Esophagus (tissue), 2 donors: ENCODE data around the gene PHF19. TPM values are rescaled to one million over a fixed set of nuclear protein-coding genes. Genes with fewer than 3 reads are reported as not detected.

ENCODE experiments used
- H3K27ac ChIP-seq, 2 donors: one replicate each; pipeline ENCODE4 v1.5.1; 2013; ENCODE audit warnings: low read depth in 2 of 2, mild to moderate bottlenecking in 2 of 2, inconsistent platforms in 1 of 2, low read length in 1 of 2, moderate library complexity in 1 of 2
- H3K27me3 ChIP-seq, 2 donors: one replicate each; pipeline ENCODE4 v1.6.1; 2013; ENCODE audit warnings: low read length in 2 of 2, control low read depth in 1 of 2, mild to moderate bottlenecking in 1 of 2; ENCODE audit not compliant: insufficient read depth in 2 of 2, control insufficient read depth in 1 of 2
- H3K36me3 ChIP-seq, 2 donors: one replicate each; pipeline ENCODE4 v1.6.1; 2013; ENCODE audit warnings: low read length in 1 of 2; ENCODE audit not compliant: control insufficient read depth in 2 of 2, insufficient read depth in 2 of 2
- H3K4me1 ChIP-seq, 2 donors: one replicate each; pipeline ENCODE4 v1.6.1; 2013; ENCODE audit warnings: low read length in 1 of 2; ENCODE audit not compliant: control insufficient read depth in 2 of 2, insufficient read depth in 2 of 2
- H3K4me3 ChIP-seq, 2 donors: one replicate each; pipeline ENCODE4 v1.5.1; 2013; ENCODE audit warnings: low read length in 2 of 2, mild to moderate bottlenecking in 2 of 2, low read depth in 1 of 2, moderate library complexity in 1 of 2
- H3K9me3 ChIP-seq, 2 donors: one replicate each; pipeline ENCODE4 v1.6.1; 2013; ENCODE audit warnings: mild to moderate bottlenecking in 2 of 2, low read depth in 1 of 2, low read length in 1 of 2, moderate library complexity in 1 of 2; ENCODE audit not compliant: control insufficient read depth in 2 of 2, insufficient read depth in 1 of 2
- WGBS, 2 donors: extraction: QIAGEN DNeasy Blood & Tissue Kit; methylation state at CpG; one replicate each; pipeline ENCODE4 v1.1.7; 2013; 5-methylcytosine and 5-hydroxymethylcytosine counted together
- polyA plus RNA-seq, 2 donors: library from polyadenylated mRNA; stranded (reverse); fragments of 200-250 nt; gene quantifications; one replicate each; pipeline ENCODE4 v1.2.3, GENCODE V29; 2013
- donor health status: healthy with polysubstance abuse.
- donor health status: Bipolar disorder and iron deficiency.

PHF19 gene
- polyA plus RNA-seq, 2 donors: 22.3 to 28.8 TPM

DNA sequence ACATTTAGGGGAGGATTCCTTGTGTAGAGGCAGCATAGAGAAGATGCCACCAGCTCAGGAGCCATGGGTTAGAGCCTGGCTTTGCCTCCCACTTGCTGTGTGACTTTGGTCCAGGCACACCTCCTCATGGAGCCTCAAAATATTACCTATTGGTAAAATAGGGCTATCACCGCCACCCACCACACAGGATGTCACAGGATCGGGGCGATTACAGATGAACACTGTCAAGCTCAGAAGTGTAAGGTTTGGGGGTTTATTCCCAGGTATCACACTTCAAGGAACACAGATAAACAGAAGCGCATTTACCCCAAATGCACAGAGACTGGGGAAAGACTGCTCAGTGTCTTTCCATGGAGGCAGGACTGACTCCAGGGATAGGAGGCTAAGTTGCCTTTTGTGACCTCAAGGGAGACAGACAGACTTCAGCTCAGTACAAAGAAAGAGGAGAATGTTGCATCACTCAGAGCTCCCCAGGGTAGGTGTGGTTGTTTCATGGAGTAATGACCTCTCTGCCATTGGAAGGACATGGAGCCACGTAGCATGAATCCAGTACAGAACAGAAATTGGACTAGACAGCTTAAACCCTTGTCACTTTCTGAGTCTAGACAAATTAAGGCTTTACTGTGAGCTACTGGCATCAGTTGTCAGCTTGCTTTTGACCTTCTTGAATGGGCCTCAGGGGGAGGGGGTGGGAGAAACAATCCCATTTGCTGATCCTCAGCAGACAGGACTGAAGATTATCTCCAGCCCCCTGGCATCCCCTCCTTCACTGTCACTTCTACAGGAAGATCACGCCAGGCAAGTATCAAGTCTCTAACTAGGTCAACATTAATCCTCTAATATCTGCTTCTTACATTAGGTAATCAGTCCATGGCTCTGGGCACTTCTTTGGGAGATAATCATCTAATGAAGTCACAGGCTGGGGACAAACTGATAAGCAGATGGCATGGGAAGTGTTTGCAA, 43.1 kb upstream of the PHF19 start:
- 78 to 83% methylated on average over 6 of the region's 6 CpGs for WGBS, 2 donors
- Histone ChIP-seq H3K4me1 (peaks cover 2 to 3% of the 10 kb centered on the region in 2 donors), H3K27ac (peak overlapping the region; percentile 82), H3K4me3 (no peak overlapping the region), H3K9me3 (no peaks in the 10 kb centered on the region), H3K36me3 (no peaks in the 10 kb centered on the region), H3K27me3 (no peaks in the 10 kb centered on the region)

DNA sequence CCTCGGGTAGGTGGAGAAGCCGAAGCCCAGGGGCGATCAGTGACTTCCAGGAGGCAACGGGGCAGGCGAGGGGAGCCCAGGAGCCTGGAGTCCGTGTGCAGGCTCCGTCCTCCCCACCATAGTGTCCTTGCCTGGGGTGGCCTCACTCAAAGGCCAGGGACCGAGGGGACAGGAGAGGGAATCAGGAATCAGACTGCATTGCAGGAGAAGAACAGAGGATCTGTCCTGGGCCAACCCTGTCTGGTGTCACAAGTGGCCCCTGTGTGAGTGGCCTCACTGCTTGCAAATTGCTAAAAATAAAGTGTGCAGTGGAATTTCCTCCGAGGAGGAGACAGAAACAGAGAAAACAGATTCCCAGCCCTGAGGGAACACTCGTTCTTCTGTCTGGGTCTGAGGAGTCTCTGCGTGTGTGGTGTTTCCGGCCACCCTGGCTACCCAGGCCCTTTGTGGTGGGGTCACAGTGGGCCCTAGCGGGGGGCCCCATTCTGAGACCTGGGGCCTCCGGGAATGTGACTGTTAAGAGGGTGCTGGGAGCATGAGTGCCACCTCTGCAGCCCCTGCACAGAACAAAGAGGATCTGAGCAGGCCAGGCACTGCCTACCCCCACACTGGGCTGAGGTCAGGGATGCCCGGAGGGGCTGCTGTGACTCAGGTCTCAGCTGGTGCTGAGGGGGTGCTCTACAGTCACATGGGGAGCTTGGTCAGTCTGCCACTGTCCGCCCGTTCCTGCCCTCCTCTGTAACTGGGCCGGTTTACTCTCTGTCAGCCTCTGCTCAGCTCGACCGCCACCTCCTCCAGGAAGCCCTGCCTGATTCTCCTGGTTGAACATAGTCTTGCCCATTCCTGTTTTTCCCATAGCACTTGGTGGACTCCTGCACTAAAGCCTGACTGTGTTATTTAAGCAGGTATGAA, 42.2 kb upstream of the PHF19 start:
- Histone ChIP-seq H3K27me3 (no peaks in the 10 kb centered on the region), H3K9me3 (no peaks in the 10 kb centered on the region), H3K4me3 (no peak overlapping the region), H3K4me1 (peaks cover 0 to 3% of the 10 kb centered on the region in 2 donors), H3K27ac (peak overlapping the region; percentile 82), H3K36me3 (no peaks in the 10 kb centered on the region)
- 73 to 75% methylated on average over 20 of the region's 20 CpGs for WGBS, 2 donors

DNA sequence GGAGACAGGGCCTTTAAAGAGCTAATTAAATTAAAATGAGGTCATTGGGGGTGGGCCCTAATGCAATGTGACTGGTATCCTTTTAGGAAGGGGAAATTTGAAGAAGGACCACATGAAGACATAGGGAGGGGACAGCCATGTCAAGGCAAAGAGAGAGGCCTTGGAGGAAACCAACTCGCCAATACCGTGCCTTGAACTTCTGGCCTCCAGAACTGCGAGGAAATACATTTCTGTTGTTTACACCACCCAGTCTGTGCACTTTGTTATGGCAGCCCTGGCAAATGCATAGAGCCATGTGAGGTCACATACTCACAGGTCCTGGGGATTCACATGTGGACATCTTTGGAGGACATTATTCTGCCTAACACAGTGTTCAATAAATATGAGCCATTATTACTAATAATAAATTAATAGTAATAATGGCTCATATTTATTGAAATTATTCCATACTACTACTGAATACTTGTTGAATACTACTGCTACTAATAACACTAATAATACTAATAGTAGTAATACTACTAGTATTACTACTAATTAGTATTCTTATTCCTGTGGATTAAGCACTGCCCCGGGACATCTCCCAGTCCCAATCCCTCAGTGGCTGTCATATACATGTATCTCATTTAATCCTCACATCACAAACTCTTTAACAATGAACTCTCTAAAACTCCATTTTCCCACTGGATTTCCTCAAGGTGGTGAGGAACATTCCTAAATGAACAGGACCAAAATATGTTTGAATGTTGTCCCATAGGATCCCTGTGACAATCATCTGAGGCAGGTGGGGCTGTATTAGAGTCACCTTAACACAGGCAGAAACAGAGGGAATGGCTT, 41.2 kb upstream of the PHF19 start:
- no peaks in the 10 kb centered on the region for H3K27me3 ChIP-seq
- H3K36me3 ChIP-seq: peaks cover 0 to 1% of the 10 kb centered on the region in 2 donors
- 92 to 93% methylated on average over 4 of the region's 4 CpGs for WGBS, 2 donors
- no peak overlapping the region for H3K4me3 ChIP-seq
- H3K4me1 ChIP-seq: peaks cover 0 to 3% of the 10 kb centered on the region in 2 donors
- H3K27ac ChIP-seq: peak overlapping the region; percentile 82
- no peaks in the 10 kb centered on the region for H3K9me3 ChIP-seq

DNA sequence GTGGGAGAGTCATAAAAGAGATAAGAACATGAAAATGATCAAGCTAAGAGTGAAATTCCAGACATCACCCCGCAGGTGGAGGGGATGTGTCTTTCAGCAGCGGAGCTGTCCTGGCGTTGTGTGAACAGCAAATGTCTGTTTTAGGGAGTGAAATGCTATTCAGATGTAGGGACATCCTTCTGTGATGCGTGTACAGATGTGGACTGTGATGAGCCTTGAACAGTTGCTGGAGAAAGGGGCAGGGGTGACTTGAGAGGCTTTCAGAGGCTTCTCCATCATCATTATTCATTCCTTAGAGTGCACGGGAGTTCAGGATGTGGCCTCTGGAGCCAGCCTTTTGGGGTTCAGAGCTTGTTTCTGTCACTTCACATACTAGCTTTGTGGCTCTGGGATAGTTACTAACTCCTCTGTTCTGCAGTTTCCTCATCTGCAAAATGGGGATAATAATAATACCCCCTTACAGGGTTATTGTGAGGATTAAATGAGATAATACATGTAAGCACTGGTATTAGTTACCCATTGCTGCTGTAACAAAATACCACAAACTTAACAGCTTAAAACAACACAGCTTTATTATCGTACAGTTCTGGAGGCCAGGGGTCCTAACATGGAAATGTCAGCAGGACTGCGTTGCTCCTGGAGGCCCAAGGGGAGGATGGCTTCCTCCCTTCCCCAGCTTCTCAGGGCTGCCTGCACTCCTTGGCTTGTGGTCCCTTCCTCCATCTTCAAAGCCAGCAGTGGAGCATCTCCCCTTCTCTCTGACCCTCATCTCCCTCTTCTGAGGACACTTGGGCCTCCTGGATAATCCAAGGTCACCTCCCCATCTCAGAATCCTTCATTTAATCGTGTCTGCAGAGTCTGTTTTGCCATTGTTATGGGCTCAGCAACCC, 40.2 kb upstream of the PHF19 start:
- Histone ChIP-seq H3K4me3 (no peak overlapping the region), H3K4me1 (peaks cover 0 to 3% of the 10 kb centered on the region in 2 donors), H3K36me3 (peaks cover 3 to 5% of the 10 kb centered on the region in 2 donors), H3K9me3 (no peaks in the 10 kb centered on the region), H3K27me3 (no peaks in the 10 kb centered on the region), H3K27ac (peak overlapping the region; percentile 20 to 35)
- 90 to 93% methylated on average over 8 of the region's 8 CpGs for WGBS, 2 donors

DNA sequence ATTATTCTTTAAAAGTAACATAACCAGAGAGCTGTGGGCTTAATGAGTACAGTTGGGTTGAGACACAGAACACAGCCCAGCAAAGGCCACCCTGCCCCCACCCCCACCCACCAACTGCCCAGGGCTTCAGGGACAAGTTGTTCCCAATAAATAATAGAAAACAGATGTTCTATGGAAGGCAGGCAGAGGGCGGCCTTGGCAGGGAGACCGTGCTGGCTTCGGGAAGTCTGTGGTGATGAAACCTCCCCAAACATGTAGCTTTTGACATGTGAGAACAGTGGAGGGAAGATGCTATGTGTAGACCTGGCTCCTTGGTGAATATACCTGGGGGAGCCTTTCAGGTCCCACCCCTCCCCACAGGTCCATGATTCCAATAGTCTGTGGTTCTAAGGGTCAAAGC, 39.6 kb upstream of the PHF19 start:
- Histone ChIP-seq H3K27ac (peak overlapping the region; percentile 20 to 35), H3K27me3 (no peaks in the 10 kb centered on the region), H3K36me3 (peaks cover 3 to 5% of the 10 kb centered on the region in 2 donors), H3K4me1 (peaks cover 0 to 3% of the 10 kb centered on the region in 2 donors), H3K4me3 (no peak overlapping the region), H3K9me3 (no peaks in the 10 kb centered on the region)
- WGBS, 2 donors: 38 to 48% methylated on average over 3 of the region's 3 CpGs

DNA sequence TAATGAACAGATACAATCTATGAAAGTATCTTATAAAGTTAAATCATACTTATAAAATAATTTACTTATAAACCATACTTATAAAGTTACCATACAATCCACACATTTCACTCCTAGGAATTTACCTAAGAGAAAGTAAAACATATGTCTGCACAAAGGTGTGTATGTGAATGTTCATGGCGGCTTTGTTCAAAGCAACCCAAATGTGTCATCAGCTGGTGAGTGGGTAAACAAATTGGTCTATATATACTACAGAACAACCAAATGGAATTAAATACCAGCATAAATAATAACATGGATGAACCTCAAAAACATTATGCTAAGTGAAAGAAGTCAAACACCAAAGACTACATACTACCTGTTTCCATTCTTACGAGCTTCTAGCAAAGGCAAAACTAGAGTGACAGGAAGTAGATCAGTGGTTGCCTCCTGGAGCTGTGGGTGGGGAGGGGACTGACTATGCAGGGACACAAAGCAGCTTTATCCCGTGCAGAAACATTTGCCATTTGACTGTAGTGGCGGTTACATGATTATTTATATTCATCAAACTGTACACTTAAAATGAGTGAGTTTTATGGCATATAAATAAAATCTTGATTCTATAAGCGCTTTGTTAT, 39.0 kb upstream of the PHF19 start:
- Histone ChIP-seq H3K4me3 (no peak overlapping the region), H3K36me3 (peaks cover 3 to 5% of the 10 kb centered on the region in 2 donors), H3K4me1 (peaks cover 0 to 3% of the 10 kb centered on the region in 2 donors), H3K27me3 (no peaks in the 10 kb centered on the region), H3K9me3 (no peaks in the 10 kb centered on the region), H3K27ac (peak overlapping the region in 1 of 2 donors; percentile 74)
- 69 to 73% methylated on average over 5 of the region's 5 CpGs for WGBS, 2 donors

DNA sequence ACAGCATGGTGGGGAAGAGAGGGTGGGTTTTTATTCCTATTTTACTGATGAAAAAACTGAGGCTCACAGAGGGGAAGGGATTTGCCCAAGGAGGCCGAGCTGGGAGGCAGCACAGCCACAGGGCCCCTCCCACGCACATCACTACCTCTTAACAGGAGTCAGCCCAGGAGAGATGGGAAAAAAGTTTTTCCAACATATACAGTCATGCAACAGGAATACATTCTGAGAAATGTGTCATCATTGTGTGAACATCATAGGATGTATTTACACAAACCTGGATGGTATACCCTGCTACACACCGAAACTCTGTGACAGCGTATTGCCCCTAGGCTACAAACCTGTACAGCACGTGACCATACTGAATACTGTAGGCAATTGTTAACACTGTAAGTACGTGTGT, 38.0 kb upstream of the PHF19 start:
- Histone ChIP-seq H3K9me3 (no peaks in the 10 kb centered on the region), H3K4me1 (peaks cover 3 to 4% of the 10 kb centered on the region in 2 donors), H3K27ac (peak overlapping the region in 1 of 2 donors; percentile 30), H3K27me3 (no peaks in the 10 kb centered on the region), H3K36me3 (peaks cover 3 to 5% of the 10 kb centered on the region in 2 donors), H3K4me3 (no peak overlapping the region)
- WGBS, 2 donors: 80 to 88% methylated on average over 6 of the region's 6 CpGs

DNA sequence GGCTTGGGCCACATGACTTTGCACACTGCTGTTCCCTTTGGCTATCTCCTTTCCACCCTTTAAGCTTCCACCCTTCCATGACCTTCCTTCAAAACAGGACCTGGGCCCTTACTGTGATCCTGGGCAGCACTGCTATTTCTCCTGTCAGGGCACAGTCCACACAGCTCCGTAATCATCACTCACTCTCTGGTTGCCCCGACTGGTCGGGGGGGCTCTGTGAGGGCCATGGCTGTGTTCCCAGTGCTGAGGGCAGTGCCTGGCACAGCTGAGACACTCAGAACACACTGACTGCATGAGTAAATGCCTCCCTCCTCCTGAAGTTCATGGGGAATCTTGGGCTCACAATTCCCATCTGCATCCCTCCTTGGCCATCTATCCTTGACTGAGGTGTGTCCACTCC, 37.4 kb upstream of the PHF19 start:
- Histone ChIP-seq H3K36me3 (peaks cover 3 to 5% of the 10 kb centered on the region in 2 donors), H3K9me3 (no peaks in the 10 kb centered on the region), H3K4me3 (no peak overlapping the region), H3K4me1 (peaks cover 0 to 6% of the 10 kb centered on the region in 2 donors), H3K27me3 (no peaks in the 10 kb centered on the region), H3K27ac (peak overlapping the region in 1 of 2 donors; percentile 30)
- WGBS, 2 donors: 73 to 74% methylated on average over 3 of the region's 3 CpGs
